Upper lobe of left lung (tissue), 6 donors: ENCODE data around the gene KRTAP5-7. TPM values are rescaled to one million over a fixed set of nuclear protein-coding genes. Genes with fewer than 3 reads are reported as not detected.
"Not testable (repeated sequence)": the region's sequence is repeated elsewhere in the genome, so short reads cannot be mapped to it uniquely, and the experiment has no call there.

Source experiments
- ATAC-seq, 2 donors: fragments of 200-7000 bp; cut with Tn5 transposase; one replicate each; pipeline ENCODE4 v1.9.1; 2022; ENCODE audit warnings: mild to moderate bottlenecking in 2 of 2, moderate library complexity in 2 of 2; ENCODE audit not compliant: low FRiP score in 2 of 2
- DNase-seq, 2 donors: peaks; one replicate each; pipeline ENCODE4 v3.0.0-alpha.2; 2019 to 2020
- H3K27ac ChIP-seq, 4 donors: fragments of 200-600 bp; sonication (generic); one replicate each; pipeline ENCODE4 v1.5.1; 2016 to 2019
- H3K27me3 ChIP-seq, 4 donors: fragments of 200-600 bp; sonication (generic); one replicate each; pipeline ENCODE4 v1.5.1; 2017 to 2019
- H3K36me3 ChIP-seq, 4 donors: fragments of 200-600 bp; sonication (generic); one replicate each; pipeline ENCODE4 v1.5.1; 2016 to 2019
- H3K4me1 ChIP-seq, 4 donors: fragments of 200-600 bp; sonication (generic); one replicate each; pipeline ENCODE4 v1.5.1; 2018 to 2019
- H3K4me3 ChIP-seq, 4 donors: fragments of 200-600 bp; sonication (generic); one replicate each; pipeline ENCODE4 v1.5.1; 2017 to 2019; ENCODE audit warnings: mild to moderate bottlenecking in 2 of 4, moderate library complexity in 1 of 4
- H3K9me3 ChIP-seq, 4 donors: fragments of 200-600 bp; sonication (generic); one replicate each; pipeline ENCODE4 v1.5.1; 2018 to 2019
- EP300 ChIP-seq, 4 donors: sonication (generic); formaldehyde crosslinking; IDR thresholded peaks; one replicate each; pipeline ENCODE4 v1.5.1; 2017; ENCODE audit warnings: antibody characterized with exemption in 4 of 4, control low read depth in 2 of 4
- POLR2A ChIP-seq, 4 donors: fragments of 450-650 bp; IDR thresholded peaks; one replicate each; pipeline ENCODE4 v1.5.1; 2016 to 2017; ENCODE audit warnings: antibody characterized with exemption in 4 of 4, mild to moderate bottlenecking in 2 of 4
- POLR2AphosphoS5 ChIP-seq, 2 donors: sonication (generic); formaldehyde crosslinking; IDR thresholded peaks; one replicate each; pipeline ENCODE4 v1.5.1; 2017; ENCODE audit warnings: antibody characterized with exemption in 2 of 2
- WGBS, 2 donors: methylation state at CpG; one replicate each; pipeline ENCODE4 v1.1.5; 2017 to 2018; 5-methylcytosine and 5-hydroxymethylcytosine counted together
- total RNA-seq, 6 donors: library from RNA; depleted of rRNA in 4 of 6; stranded (reverse); fragments of >200 nt in 4 of 6; gene quantifications; one replicate each; pipeline versions ENCODE4 v1.1.0 to v1.2.1, GENCODE V29; 2016 to 2021
- TF ChIP-seq, protein P1 (sequence below), 6 experiments: fragments of 450-650 bp in 4 of 6; fragments of 200-600 bp in 2 of 6; sonication (generic) in 2 of 6; IDR thresholded peaks; one replicate each; pipeline ENCODE4 v1.5.1; 2016 to 2019; ENCODE audit warnings: antibody characterized with exemption in 6 of 6
- donor health status: DM: no; HTN: no; CAD: no; lungs with moderate emphysema.
- donor health status: DM: no; HTN: yes; CAD: no; lungs with severe emphysema.

Gene KRTAP5-7
- total RNA-seq, 6 donors from 2014 or later = 0.20 to 0.98 TPM; not detected in 4

DNA sequence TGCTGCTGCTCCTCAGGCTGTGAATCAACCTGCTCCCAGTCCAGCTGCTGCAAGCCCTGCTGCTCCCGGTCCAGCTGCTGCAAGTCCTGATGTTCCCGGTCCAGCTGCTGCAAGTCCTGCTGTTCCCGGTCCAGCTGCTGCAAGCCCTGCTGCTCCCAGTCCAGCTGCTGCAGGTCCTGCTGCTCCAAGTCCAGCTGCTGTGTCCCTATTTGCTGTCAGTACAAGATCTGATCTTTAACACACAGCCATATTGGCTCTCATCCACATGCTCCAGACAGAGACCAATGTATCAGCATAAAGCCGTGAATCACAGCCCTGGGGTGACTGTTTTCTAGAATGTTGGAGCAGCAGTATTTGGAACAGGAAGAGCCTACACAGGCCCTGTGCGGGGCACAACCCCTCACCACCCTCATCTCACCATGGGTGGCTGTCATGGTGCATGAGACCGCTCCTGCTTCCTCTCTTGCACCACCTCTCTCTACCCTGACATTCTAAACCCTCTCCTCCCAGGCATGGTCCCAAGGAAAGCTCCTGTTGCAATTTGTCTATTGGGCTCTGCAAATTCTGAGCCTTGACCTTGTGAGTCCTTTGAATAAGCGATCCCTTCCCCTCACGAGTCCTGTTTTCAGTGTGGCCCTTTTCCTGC lies 41.8 kb downstream of the KRTAP5-7 start:
- Histone ChIP-seq H3K4me3 (no peak overlapping the region), H3K27me3 (no peaks in the 10 kb centered on the region), H3K9me3 (no peaks in the 10 kb centered on the region), H3K27ac (no peak overlapping the region), H3K4me1 (no peaks in the 10 kb centered on the region), H3K36me3 (no peaks in the 10 kb centered on the region)
- DNase-seq = peak in 1 of 2 donors; percentile 47
- ATAC-seq = no peak
- 59 to 75% methylated on average over 6 to 8 of the region's 8 CpGs for WGBS, 2 donors
- TF ChIP-seq EP300 (IDR thresholded peaks at IDR 0.05) (no peak), POLR2A (IDR thresholded peaks at IDR 0.05) (no peak), POLR2AphosphoS5 (IDR thresholded peaks at IDR 0.05) (no peak)

GRCh38 chr11:71571101-71571850 lies 44.2 kb downstream of the KRTAP5-7 start:
- H3K36me3 ChIP-seq, ATAC-seq: not testable (repeated sequence)
- WGBS, 2 donors = 73 to 88% methylated on average over 11 to 31 of the region's 39 CpGs

DNA sequence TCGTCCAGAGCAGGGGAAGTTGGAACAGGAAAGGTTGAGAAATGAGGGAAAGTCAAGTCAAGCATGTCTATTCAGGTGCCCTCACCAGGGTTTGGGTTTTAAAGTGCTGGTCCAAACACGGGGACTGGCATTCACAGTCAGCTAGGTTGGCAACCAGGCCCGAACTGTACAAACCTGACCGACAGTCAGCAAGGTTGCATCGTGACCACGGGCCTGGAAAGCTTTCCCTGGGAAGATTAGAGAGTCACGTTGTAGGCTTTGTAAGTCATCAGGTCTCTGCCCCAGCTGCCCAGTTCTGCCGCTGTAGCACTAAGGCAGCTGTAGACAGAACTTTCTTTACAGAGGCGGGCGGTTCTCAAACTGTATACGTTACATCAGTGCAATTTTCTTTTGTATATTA lies 45.7 kb downstream of the KRTAP5-7 start:
- TF ChIP-seq POLR2AphosphoS5 (IDR thresholded peaks at IDR 0.05) = no peak
- no peak for TF ChIP-seq EP300 (IDR thresholded peaks at IDR 0.05)
- TF ChIP-seq, protein P1, sequence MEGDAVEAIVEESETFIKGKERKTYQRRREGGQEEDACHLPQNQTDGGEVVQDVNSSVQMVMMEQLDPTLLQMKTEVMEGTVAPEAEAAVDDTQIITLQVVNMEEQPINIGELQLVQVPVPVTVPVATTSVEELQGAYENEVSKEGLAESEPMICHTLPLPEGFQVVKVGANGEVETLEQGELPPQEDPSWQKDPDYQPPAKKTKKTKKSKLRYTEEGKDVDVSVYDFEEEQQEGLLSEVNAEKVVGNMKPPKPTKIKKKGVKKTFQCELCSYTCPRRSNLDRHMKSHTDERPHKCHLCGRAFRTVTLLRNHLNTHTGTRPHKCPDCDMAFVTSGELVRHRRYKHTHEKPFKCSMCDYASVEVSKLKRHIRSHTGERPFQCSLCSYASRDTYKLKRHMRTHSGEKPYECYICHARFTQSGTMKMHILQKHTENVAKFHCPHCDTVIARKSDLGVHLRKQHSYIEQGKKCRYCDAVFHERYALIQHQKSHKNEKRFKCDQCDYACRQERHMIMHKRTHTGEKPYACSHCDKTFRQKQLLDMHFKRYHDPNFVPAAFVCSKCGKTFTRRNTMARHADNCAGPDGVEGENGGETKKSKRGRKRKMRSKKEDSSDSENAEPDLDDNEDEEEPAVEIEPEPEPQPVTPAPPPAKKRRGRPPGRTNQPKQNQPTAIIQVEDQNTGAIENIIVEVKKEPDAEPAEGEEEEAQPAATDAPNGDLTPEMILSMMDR (IDR thresholded peaks at IDR 0.05) = no peak
- TF ChIP-seq POLR2A (IDR thresholded peaks at IDR 0.05) = no peak
- ATAC-seq (no peak), DNase-seq (no peak)
- no peak overlapping the region for H3K4me3 ChIP-seq
- H3K4me1 ChIP-seq = no peaks in the 10 kb centered on the region
- no peaks in the 10 kb centered on the region for H3K27me3 ChIP-seq
- no peak overlapping the region for H3K27ac ChIP-seq
- H3K36me3 ChIP-seq = no peaks in the 10 kb centered on the region
- H3K9me3 ChIP-seq = no peaks in the 10 kb centered on the region
- 50 to 85% methylated on average over 2 to 11 of the region's 11 CpGs for WGBS, 2 donors

More at GRCh38 chr11:71571101-71571850, 44.2 kb downstream of the KRTAP5-7 start:
- H3K4me1 ChIP-seq, H3K4me3 ChIP-seq, H3K9me3 ChIP-seq, H3K27ac ChIP-seq, H3K27me3 ChIP-seq: not testable (repeated sequence)
- DNase-seq = peak in 1 of 2 donors; percentile 84

DNA sequence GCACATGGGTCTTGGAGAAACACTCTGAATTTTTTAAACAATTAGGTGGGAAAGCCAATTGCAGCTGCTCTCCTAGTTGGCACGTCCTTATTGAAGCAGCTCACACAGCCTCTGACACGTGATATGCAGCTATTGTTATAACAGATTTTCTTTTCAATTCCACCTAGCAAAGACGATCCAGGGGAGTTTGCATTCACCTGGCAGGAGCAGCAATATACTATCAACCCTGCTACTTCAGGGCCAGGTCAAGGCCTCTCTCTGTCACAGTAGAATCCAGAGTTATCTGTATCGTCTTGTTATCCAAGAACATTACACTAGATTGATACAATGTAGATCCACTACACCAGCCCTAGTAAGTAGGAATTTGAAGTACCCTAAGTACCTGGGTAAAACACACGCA lies 47.4 kb downstream of the KRTAP5-7 start:
- DNase-seq (no peak), ATAC-seq (no peak)
- TF ChIP-seq EP300 (IDR thresholded peaks at IDR 0.05) (no peak), POLR2A (IDR thresholded peaks at IDR 0.05) (no peak), POLR2AphosphoS5 (IDR thresholded peaks at IDR 0.05) (no peak)
- TF ChIP-seq, protein P1 (IDR thresholded peaks at IDR 0.05) = no peak
- Histone ChIP-seq H3K27ac (no peak overlapping the region), H3K9me3 (no peaks in the 10 kb centered on the region), H3K4me3 (no peak overlapping the region), H3K4me1 (no peaks in the 10 kb centered on the region), H3K27me3 (no peaks in the 10 kb centered on the region), H3K36me3 (no peaks in the 10 kb centered on the region)
- WGBS, 2 donors = 78 to 100% methylated on average over 2 to 5 of the region's 5 CpGs

DNA sequence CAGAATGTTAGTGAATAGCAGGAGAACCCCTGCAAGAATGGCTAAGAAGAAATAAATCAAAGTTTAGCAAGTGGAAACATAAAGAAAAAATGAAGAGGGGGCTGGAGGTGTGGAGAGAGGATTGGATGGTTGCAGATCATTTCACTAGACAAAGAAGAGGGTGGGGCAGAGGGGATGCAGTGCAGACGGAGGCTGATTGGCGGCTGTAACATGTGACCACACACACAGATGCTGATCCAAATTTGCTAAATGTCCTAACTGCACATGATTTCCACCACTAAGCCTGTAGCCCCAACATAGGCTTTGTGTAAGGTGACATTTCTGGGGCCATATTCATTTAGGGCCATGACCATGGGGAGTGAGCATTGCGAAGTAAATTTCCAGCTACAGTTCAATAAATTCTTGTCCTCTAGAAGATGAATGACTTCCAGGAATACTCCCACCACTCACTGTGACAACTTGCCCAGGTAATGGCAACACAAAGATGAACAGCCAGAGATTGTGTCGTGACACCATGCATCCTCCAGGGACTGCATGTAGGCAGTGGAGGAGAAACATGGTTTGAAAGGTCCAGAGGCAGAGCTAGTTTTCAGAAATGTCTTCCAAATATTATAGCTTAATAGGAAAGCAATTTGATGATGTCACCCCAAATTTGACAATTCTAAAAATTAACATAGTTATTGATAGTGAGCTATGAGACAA lies 48.8 kb downstream of the KRTAP5-7 start:
- Histone ChIP-seq H3K36me3 (no peaks in the 10 kb centered on the region), H3K27ac (no peak overlapping the region), H3K4me1 (peaks cover 0 to 7% (median 0%) of the 10 kb centered on the region in 4 donors), H3K9me3 (no peaks in the 10 kb centered on the region), H3K4me3 (no peak overlapping the region), H3K27me3 (no peaks in the 10 kb centered on the region)
- 79 to 95% methylated on average over 3 to 4 of the region's 4 CpGs for WGBS, 2 donors
- ATAC-seq (no peak), DNase-seq (no peak)
- no peak for TF ChIP-seq POLR2A (IDR thresholded peaks at IDR 0.05)
- no peak for TF ChIP-seq EP300 (IDR thresholded peaks at IDR 0.05)
- TF ChIP-seq POLR2AphosphoS5 (IDR thresholded peaks at IDR 0.05) = no peak
- TF ChIP-seq, protein P1 (IDR thresholded peaks at IDR 0.05) = no peak

- WGBS, 2 donors = 78 to 93% methylated on average over 1 to 28 of the region's 41 CpGs
- H3K27ac ChIP-seq, H3K27me3 ChIP-seq, H3K4me3 ChIP-seq, H3K4me1 ChIP-seq, ATAC-seq, H3K36me3 ChIP-seq, H3K9me3 ChIP-seq: not testable (repeated sequence)
- peak in 1 of 2 donors; percentile 80 for DNase-seq
Observed at GRCh38 chr11:71576688-71577465, 49.8 kb downstream of the KRTAP5-7 start.
